K562 (cell line): ENCODE results near the gene DPP3.

Experiments used
- NR2C2 ChIP-seq, 2 experiments: fragments of 200-800 bp in 1 of 2; sonication (Bioruptor generic) in 1 of 2; sonication (generic) in 1 of 2; formaldehyde crosslinking in 1 of 2; IDR thresholded peaks; 2 replicates each; pipeline versions ENCODE4 v1.6.1 to v1.8.0; 2016 to 2022; ENCODE audit warnings: mild to moderate bottlenecking in 1 of 2, missing compliant biosample characterization in 1 of 2, missing genetic modification characterization in 1 of 2, missing genetic modification reagents in 1 of 2
- PHF8 ChIP-seq: fragments of 200-600 bp; sonication (generic); IDR thresholded peaks from 2 replicates; pipeline ENCODE4 v1.6.1; 2012; ENCODE audit warnings: mixed run types, mild to moderate bottlenecking, inconsistent platforms, low read length, moderate library complexity, borderline replicate concordance
- POLR2AphosphoS5 ChIP-seq: IDR thresholded peaks from 2 replicates; pipeline ENCODE4 v1.6.1; 2011; ENCODE audit warnings: mild to moderate bottlenecking, low read depth, low read length, moderate library complexity; ENCODE audit not compliant: control insufficient read depth, insufficient read depth
- ZNF384 ChIP-seq: IDR thresholded peaks from 2 replicates; pipeline ENCODE4 v1.6.1; 2012; ENCODE audit warnings: low read depth, low read length, improper control_type of control experiment
- TF ChIP-seq, protein P1 (sequence below), 3 experiments: IDR thresholded peaks in 2 of 3; conservative IDR thresholded peaks in 1 of 3; 2 replicates each; pipeline ENCODE4 v1.5.1; 2011 to 2012; ENCODE audit warnings: low read length in 3 of 3, mild to moderate bottlenecking in 3 of 3, control low read depth in 2 of 3, improper control_type of control experiment in 1 of 3, inconsistent platforms in 1 of 3, low read depth in 1 of 3, mixed read lengths in 1 of 3, moderate library complexity in 1 of 3; ENCODE audit not compliant: insufficient read depth in 2 of 3

DNA sequence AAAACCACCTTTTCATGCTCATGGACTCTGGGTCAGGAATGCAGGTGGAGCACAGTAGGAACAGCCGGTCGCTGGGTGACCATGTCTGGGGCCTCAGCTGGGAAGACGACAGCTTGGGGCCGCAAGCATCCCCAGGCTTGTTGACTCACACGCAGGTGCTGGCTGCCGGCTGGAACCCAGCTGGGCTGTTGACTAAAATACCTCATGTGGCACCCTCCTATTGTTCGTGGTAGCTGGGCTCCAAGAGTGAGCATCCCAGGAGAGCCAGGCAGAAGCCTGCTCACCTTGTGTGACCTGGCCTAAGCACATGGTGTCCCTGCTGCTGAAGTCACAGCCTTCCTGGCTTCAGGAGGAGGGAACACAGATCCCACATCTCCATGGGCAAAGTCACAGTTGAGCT is 9.4 kb downstream of the DPP3 start:
- TF ChIP-seq ZNF384, result no peak
- TF ChIP-seq PHF8, result no peak
- TF ChIP-seq NR2C2 (CRISPR knock-in tag; IDR thresholded peaks at IDR 0.05), result no peak
- no peak for TF ChIP-seq NR2C2 (tag; IDR thresholded peaks at IDR 0.05)
- TF ChIP-seq, protein P1, sequence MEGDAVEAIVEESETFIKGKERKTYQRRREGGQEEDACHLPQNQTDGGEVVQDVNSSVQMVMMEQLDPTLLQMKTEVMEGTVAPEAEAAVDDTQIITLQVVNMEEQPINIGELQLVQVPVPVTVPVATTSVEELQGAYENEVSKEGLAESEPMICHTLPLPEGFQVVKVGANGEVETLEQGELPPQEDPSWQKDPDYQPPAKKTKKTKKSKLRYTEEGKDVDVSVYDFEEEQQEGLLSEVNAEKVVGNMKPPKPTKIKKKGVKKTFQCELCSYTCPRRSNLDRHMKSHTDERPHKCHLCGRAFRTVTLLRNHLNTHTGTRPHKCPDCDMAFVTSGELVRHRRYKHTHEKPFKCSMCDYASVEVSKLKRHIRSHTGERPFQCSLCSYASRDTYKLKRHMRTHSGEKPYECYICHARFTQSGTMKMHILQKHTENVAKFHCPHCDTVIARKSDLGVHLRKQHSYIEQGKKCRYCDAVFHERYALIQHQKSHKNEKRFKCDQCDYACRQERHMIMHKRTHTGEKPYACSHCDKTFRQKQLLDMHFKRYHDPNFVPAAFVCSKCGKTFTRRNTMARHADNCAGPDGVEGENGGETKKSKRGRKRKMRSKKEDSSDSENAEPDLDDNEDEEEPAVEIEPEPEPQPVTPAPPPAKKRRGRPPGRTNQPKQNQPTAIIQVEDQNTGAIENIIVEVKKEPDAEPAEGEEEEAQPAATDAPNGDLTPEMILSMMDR (IDR thresholded peaks at IDR 0.05 in 2 of 3, conservative IDR thresholded peaks at IDR 0.05 in 1 of 3; ENCODE audit: insufficient read depth in 2 of 3, low read depth in 1 of 3, low read length in 3 of 3), result no peak
- TF ChIP-seq POLR2AphosphoS5, result no peak
